Body of pancreas (tissue), 4 donors: ENCODE data around the gene ENTPD1. TPM values are rescaled to one million over a fixed set of nuclear protein-coding genes. Genes with fewer than 3 reads are reported as not detected.

ENCODE experiments used
- ATAC-seq: fragments of 150-250 bp; one replicate; pipeline ENCODE4 v1.9.1; 2016
- DNase-seq, 4 donors: peaks; one replicate each; pipeline ENCODE4 v3.0.0-alpha.2; 2019
- H3K27ac ChIP-seq, 4 donors: fragments of 200-600 bp; sonication (generic); 1 replicate in 3 of 4; 2 replicates in 1 of 4; pipeline versions ENCODE4 v1.5.1 to v1.6.1; 2016 to 2019; ENCODE audit warnings: mild to moderate bottlenecking in 1 of 4, mixed read lengths in 1 of 4, moderate library complexity in 1 of 4
- H3K27me3 ChIP-seq, 2 donors: fragments of 200-600 bp; sonication (generic); one replicate each; pipeline ENCODE4 v1.6.0; 2016; ENCODE audit warnings: mild to moderate bottlenecking in 1 of 2
- H3K36me3 ChIP-seq, 2 donors: fragments of 200-600 bp; sonication (generic); replicated peaks in 1 of 2; 2 replicates each; pipeline ENCODE4 v1.5.1; 2016; ENCODE audit warnings: low read depth in 2 of 2; ENCODE audit not compliant: insufficient read depth in 1 of 2
- H3K4me1 ChIP-seq: fragments of 200-600 bp; sonication (generic); one replicate; pipeline ENCODE4 v1.6.0; 2016
- H3K4me3 ChIP-seq, 2 donors: fragments of 200-600 bp; sonication (generic); 1 replicate in 1 of 2; 2 replicates in 1 of 2; pipeline ENCODE4 v1.5.1; 2016 to 2019
- H3K9me3 ChIP-seq, 3 donors: fragments of 200-600 bp; sonication (generic); 1 replicate in 2 of 3; 2 replicates in 1 of 3; pipeline ENCODE4 v1.5.1; 2016
- CTCF ChIP-seq, 7 experiments: fragments of 450-650 bp in 4 of 7; fragments of 200-600 bp in 3 of 7; sonication (generic) in 3 of 7; IDR thresholded peaks; one replicate each; pipeline ENCODE4 v1.5.1; 2016 to 2019; ENCODE audit warnings: antibody characterized with exemption in 7 of 7
- POLR2A ChIP-seq, 3 donors: fragments of 450-650 bp; IDR thresholded peaks; one replicate each; pipeline ENCODE4 v1.6.1; 2016; ENCODE audit warnings: antibody characterized with exemption in 3 of 3, mild to moderate bottlenecking in 2 of 3
- WGBS, 2 donors: methylation state at CpG; one replicate each; pipeline ENCODE4 v1.1.5; 2017; 5-methylcytosine and 5-hydroxymethylcytosine counted together
- intact Hi-C: fragments of 100-400 bp; cut with DNase I; formaldehyde crosslinking; loops from one replicate; pipeline ENCODE4 v1.15.1; 2023
- total RNA-seq, 2 donors: library from RNA; depleted of rRNA; stranded (reverse); fragments of >200 nt; gene quantifications; one replicate each; pipeline ENCODE4 v1.1.0, GENCODE V29; 2016

The ENTPD1 gene
- total RNA-seq, 2 donors from 2014 or later = 2.1 to 3.0 TPM

DNA sequence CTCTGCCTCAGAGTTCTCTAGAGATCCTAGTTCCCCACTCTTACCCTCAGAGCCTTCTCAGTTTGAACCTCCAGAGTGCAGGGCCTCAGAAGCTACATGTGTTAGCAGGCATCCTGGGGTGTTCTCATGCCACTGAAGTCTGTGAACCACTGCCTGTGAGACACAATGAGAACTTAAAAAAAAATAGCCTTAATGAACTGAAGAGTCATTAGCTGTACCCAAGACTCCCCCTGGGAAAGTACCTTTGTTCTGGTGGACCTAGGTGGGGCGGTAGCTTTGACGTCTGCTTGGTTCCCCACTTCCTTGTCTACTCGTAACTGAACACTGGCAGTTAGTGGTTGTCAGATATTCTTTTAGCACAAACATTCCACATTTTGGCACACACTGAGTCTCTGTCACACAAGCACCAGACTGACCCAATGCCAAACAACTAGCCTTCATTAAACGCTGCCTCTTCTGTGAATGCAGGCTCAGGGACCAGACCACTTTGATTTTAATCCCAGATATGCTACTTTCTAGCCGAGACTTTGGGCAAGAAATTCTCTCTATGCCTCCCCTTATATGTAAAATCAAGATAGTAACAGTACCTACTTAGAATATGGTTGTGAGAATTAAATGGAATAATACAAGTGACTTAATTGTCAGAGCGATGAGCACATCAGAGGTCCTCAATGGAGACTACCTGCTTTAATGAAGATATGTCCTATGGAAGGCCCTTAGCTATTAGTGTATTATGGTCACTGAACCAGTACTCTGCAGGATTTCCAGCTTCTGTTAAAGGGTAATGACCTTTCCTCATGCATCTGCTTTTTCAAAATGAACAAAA lies 76.5 kb downstream of the ENTPD1 start:
- ATAC-seq (no peak), DNase-seq (peak in 1 of 4 donors; percentile 13)
- no peaks in the 10 kb centered on the region for H3K9me3 ChIP-seq
- TF ChIP-seq CTCF (IDR thresholded peaks at IDR 0.05) = no peak
- no peak for TF ChIP-seq POLR2A (IDR thresholded peaks at IDR 0.05)
- intact Hi-C loops = no loop called here
- no peaks in the 10 kb centered on the region for H3K36me3 ChIP-seq
- H3K27ac ChIP-seq = no peak overlapping the region
- no peaks in the 10 kb centered on the region for H3K27me3 ChIP-seq
- whole genome bisulfite sequencing, 2 donors = 72 to 79% methylated on average over 6 of the region's 6 CpGs
- no peak overlapping the region for H3K4me3 ChIP-seq
- H3K4me1 ChIP-seq = no peaks in the 10 kb centered on the region

GRCh38 chr10:95833042-95833610 lies 77.2 kb downstream of the ENTPD1 start:
- H3K36me3 ChIP-seq = no peaks in the 10 kb centered on the region
- ATAC-seq = no peak
- no peak overlapping the region for H3K4me3 ChIP-seq
- 25 to 49% methylated on average over 1 of the region's 1 CpG for WGBS, 2 donors
- DNase-seq = no peak
- intact Hi-C loops = no loop called here
- no peaks in the 10 kb centered on the region for H3K9me3 ChIP-seq
- TF ChIP-seq POLR2A (IDR thresholded peaks at IDR 0.05) = no peak
- no peak overlapping the region for H3K27ac ChIP-seq
- H3K27me3 ChIP-seq = no peaks in the 10 kb centered on the region
- H3K4me1 ChIP-seq = no peaks in the 10 kb centered on the region

GRCh38 chr10:95834406-95834805 lies 78.4 kb downstream of the ENTPD1 start:
- Histone ChIP-seq H3K36me3 (no peaks in the 10 kb centered on the region), H3K27ac (no peak overlapping the region), H3K9me3 (no peaks in the 10 kb centered on the region), H3K4me3 (no peak overlapping the region), H3K27me3 (no peaks in the 10 kb centered on the region), H3K4me1 (no peaks in the 10 kb centered on the region)
- WGBS, 2 donors = 72 to 91% methylated on average over 3 of the region's 3 CpGs
- DNase-seq (no peak), ATAC-seq (no peak)
- no peak for TF ChIP-seq CTCF (IDR thresholded peaks at IDR 0.05)
- intact Hi-C loops = no loop called here

- Histone ChIP-seq H3K36me3 (no peaks in the 10 kb centered on the region), H3K27me3 (no peaks in the 10 kb centered on the region), H3K4me3 (no peak overlapping the region), H3K9me3 (no peaks in the 10 kb centered on the region), H3K4me1 (no peaks in the 10 kb centered on the region), H3K27ac (no peak overlapping the region)
- WGBS, 2 donors = 46 to 54% methylated on average over 2 of the region's 2 CpGs
- intact Hi-C loops = no loop called here
- ATAC-seq (no peak), DNase-seq (no peak)
- TF ChIP-seq CTCF (IDR thresholded peaks at IDR 0.05) (no peak), POLR2A (IDR thresholded peaks at IDR 0.05) (no peak)
These were observed 79.3 kb downstream of the ENTPD1 start for GRCh38 chr10:95835149-95835860.

- Histone ChIP-seq H3K4me3 (no peak overlapping the region), H3K36me3 (no peaks in the 10 kb centered on the region), H3K27me3 (no peaks in the 10 kb centered on the region), H3K9me3 (no peaks in the 10 kb centered on the region), H3K27ac (no peak overlapping the region), H3K4me1 (no peaks in the 10 kb centered on the region)
- TF ChIP-seq CTCF (IDR thresholded peaks at IDR 0.05) (no peak), POLR2A (IDR thresholded peaks at IDR 0.05) (no peak)
- intact Hi-C loops = no loop called here
- ATAC-seq = no peak
- DNase-seq = no peak
These were observed 79.9 kb downstream of the ENTPD1 start for GRCh38 chr10:95835911-95836310.
